M059J (cell line): ENCODE data around the gene TMEM209. TPM values are rescaled to one million over a fixed set of nuclear protein-coding genes. Genes with fewer than 3 reads are reported as not detected.
"Not testable (repeated sequence)": the region's sequence is repeated elsewhere in the genome, so short reads cannot be mapped to it uniquely, and the experiment has no call there.

Source experiments
- DNase-seq: peaks from one replicate; pipeline ENCODE4 v3.0.0-alpha.2; 2012; ENCODE audit warnings: low read depth
- total RNA-seq: library from RNA; depleted of rRNA; stranded (reverse); fragments of >200 nt; shearing (Covaris generic); gene quantifications from 2 replicates; pipeline ENCODE4 v1.2.3, GENCODE V29; 2014

TMEM209 gene
- total RNA-seq, 1 experiment from 2014 or later = 28.9 TPM

- DNase-seq = no peak
Measured at GRCh38 chr7:130218806-130219620, 13.8 kb upstream of the TMEM209 start.

- DNase-seq = no peak
Measured at GRCh38 chr7:130216750-130217149, 11.5 kb upstream of the TMEM209 start.

GRCh38 chr7:130216025-130216424 lies 10.8 kb upstream of the TMEM209 start:
- DNase-seq = no peak

- no peak for DNase-seq
Measured at GRCh38 chr7:130213828-130214227, 8.6 kb upstream of the TMEM209 start.

GRCh38 chr7:130210181-130210935 lies 5.2 kb upstream of the TMEM209 start:
- peak; percentile 76 for DNase-seq

- no peak for DNase-seq
Measured at GRCh38 chr7:130208516-130208915, 3.3 kb upstream of the TMEM209 start.

- peak; percentile 78 for DNase-seq
Measured at GRCh38 chr7:130207642-130208041, 2.4 kb upstream of the TMEM209 start, which contains the start of gene SSMEM1. TSS of gene SSMEM1 (plus strand) at chr7:130207860. CDS start at chr7:130207911, 51 bp downstream.

- no peak for DNase-seq
Measured at GRCh38 chr7:130207033-130207432, 1.8 kb upstream of the TMEM209 start.

GRCh38 chr7:130201796-130202195 lies 3.4 kb downstream of the TMEM209 start:
- DNase-seq = no peak

- no peak for DNase-seq
Measured at GRCh38 chr7:130197094-130197493, 8.1 kb downstream of the TMEM209 start.

GRCh38 chr7:130196476-130196875 lies 8.7 kb downstream of the TMEM209 start:
- DNase-seq = no peak

GRCh38 chr7:130195396-130195795 lies 9.8 kb downstream of the TMEM209 start:
- no peak for DNase-seq

GRCh38 chr7:130191791-130192190 lies 13.4 kb downstream of the TMEM209 start:
- DNase-seq = no peak

- DNase-seq = peak; percentile 64
Measured at GRCh38 chr7:130189343-130189742, 15.9 kb downstream of the TMEM209 start.

- DNase-seq = no peak
Measured at GRCh38 chr7:130187360-130187759, 17.8 kb downstream of the TMEM209 start.

- DNase-seq = not testable (repeated sequence)
Measured at GRCh38 chr7:130184349-130184748, 20.9 kb downstream of the TMEM209 start.

GRCh38 chr7:130182990-130183389 lies 22.2 kb downstream of the TMEM209 start:
- peak; percentile 7 for DNase-seq

GRCh38 chr7:130181263-130181605 lies 24.0 kb downstream of the TMEM209 start:
- no peak for DNase-seq

GRCh38 chr7:130180571-130181262 lies 24.5 kb downstream of the TMEM209 start:
- DNase-seq = peak; percentile 94

- no peak for DNase-seq
Measured at GRCh38 chr7:130179631-130180030, 25.6 kb downstream of the TMEM209 start.

GRCh38 chr7:130178251-130178650 lies 27.0 kb downstream of the TMEM209 start:
- no peak for DNase-seq

- no peak for DNase-seq
Measured at GRCh38 chr7:130174237-130174959, 30.8 kb downstream of the TMEM209 start.
